Body of pancreas (tissue), 4 donors: Measurements from ENCODE around the gene THSD4.

Experiments
- CTCF ChIP-seq, 7 experiments: fragments of 450-650 bp in 4 of 7; fragments of 200-600 bp in 3 of 7; sonication (generic) in 3 of 7; IDR thresholded peaks; one replicate each; pipeline ENCODE4 v1.5.1; 2016 to 2019; ENCODE audit warnings: antibody characterized with exemption in 7 of 7
- POLR2A ChIP-seq, 3 donors: fragments of 450-650 bp; IDR thresholded peaks; one replicate each; pipeline ENCODE4 v1.6.1; 2016; ENCODE audit warnings: antibody characterized with exemption in 3 of 3, mild to moderate bottlenecking in 2 of 3

DNA sequence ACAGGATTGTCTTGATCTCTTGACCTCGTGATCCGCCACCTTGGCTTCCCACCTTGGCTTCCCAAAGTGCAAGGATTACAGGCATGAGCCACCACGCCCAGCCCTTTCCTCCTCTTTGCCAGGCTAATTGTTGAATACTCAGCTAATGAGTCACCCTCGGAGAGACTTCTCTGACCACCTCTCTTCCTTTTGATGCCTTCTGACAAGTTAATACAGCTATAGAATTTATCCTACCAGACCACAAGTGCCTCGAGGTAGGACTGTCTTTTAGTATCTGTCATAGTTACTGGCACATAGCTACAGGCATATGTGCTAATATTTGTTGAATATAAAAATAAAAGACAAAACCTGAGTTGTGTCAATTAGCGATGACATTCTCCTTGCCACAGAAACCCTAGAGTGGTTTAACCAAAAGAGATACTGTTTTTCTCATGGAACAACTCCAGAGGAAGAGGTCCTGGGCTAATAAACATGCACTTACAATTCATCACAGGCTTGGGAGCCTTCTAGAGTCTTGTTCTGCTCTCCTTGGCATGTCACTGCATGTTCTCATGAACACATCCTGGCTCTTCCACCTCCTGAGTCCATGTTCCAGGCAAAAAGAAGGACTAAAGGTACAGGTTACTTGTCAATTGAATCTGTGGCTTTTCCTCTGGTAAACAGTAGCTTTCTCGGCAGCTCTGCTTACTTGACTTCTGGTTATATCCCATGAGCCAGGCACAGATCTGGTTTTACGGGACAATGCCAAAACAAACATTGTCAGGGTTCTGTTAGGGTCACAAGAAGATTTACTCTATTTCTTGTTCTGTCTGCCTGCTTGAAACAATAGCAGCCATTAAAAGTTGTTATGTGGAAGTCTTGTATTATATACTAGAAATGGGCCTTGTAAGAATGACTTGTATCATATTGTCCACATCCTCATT, 332.3 kb downstream of the THSD4 start:
- TF ChIP-seq POLR2A (IDR thresholded peaks at IDR 0.05) (no peak), CTCF (IDR thresholded peaks at IDR 0.05) (no peak)
